Measurements from ENCODE around the gene DOLPP1.

DNA sequence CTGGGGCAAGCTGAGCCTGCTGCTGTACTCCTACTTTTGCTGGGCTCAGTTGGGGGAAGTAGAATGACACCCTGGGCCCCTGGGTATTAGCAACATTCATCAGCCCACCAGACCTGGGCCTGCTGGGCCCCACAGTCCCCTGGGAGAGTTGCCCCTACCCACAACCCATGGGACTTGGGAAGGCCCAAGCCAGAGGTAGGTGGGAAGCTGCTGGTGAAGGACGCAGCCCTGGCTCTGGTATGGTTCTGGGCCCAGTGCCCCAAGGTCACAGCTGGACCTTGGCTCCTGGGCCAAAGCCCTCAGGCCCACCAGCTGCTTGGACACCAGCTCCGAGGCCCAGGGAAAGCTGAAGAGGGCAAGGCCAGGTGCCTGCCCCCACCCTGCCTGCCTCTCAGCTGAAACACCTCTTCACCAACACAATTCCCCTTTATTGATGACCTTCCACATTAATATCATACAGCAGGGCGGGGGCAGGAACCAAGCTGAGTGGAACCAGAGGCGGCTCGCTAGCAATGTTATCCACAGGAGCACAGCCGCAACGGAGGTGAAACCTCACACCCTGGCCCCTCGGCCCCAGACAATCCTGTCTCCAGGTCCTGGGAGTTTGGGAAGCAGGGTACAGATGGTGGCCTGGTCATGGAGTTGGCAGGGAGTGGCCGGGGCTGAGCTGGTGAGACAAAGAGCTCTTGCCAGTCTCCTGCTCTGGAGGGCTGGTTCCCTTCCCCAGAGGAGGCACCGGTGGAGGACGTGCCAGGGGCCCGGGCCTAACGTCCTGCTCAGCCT lies 13.7 kb downstream of the DOLPP1 start:
- TF ChIP-seq, protein P1, sequence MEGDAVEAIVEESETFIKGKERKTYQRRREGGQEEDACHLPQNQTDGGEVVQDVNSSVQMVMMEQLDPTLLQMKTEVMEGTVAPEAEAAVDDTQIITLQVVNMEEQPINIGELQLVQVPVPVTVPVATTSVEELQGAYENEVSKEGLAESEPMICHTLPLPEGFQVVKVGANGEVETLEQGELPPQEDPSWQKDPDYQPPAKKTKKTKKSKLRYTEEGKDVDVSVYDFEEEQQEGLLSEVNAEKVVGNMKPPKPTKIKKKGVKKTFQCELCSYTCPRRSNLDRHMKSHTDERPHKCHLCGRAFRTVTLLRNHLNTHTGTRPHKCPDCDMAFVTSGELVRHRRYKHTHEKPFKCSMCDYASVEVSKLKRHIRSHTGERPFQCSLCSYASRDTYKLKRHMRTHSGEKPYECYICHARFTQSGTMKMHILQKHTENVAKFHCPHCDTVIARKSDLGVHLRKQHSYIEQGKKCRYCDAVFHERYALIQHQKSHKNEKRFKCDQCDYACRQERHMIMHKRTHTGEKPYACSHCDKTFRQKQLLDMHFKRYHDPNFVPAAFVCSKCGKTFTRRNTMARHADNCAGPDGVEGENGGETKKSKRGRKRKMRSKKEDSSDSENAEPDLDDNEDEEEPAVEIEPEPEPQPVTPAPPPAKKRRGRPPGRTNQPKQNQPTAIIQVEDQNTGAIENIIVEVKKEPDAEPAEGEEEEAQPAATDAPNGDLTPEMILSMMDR (IDR thresholded peaks at IDR 0.05; ENCODE audit: low read depth, low read length, poor library complexity, severe bottlenecking): no peak
- TF ChIP-seq EZH2phosphoT487 (IDR thresholded peaks at IDR 0.05; ENCODE audit: borderline replicate concordance, low read length): no peak
